ENCODE results near the gene CD1C.

DNA sequence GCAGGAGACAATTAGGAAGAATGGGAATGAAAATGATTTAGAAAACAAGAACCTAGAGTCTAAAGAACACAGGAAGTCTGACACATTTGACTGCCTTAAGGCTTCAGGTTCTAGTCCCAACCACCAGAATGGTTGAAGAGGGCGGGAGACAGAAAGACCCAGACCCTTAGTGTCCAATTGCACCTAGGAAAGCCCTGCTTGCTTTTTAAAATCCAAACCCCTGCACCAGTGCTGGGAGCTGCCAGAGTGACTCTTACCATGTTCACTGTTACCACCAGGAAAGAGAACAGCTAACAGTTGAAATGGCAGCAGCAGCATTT is 41.3 kb downstream of the CD1C start:
- TF ChIP-seq, protein P1, sequence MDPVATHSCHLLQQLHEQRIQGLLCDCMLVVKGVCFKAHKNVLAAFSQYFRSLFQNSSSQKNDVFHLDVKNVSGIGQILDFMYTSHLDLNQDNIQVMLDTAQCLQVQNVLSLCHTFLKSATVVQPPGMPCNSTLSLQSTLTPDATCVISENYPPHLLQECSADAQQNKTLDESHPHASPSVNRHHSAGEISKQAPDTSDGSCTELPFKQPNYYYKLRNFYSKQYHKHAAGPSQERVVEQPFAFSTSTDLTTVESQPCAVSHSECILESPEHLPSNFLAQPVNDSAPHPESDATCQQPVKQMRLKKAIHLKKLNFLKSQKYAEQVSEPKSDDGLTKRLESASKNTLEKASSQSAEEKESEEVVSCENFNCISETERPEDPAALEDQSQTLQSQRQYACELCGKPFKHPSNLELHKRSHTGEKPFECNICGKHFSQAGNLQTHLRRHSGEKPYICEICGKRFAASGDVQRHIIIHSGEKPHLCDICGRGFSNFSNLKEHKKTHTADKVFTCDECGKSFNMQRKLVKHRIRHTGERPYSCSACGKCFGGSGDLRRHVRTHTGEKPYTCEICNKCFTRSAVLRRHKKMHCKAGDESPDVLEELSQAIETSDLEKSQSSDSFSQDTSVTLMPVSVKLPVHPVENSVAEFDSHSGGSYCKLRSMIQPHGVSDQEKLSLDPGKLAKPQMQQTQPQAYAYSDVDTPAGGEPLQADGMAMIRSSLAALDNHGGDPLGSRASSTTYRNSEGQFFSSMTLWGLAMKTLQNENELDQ (CRISPR knock-in tag; IDR thresholded peaks at IDR 0.05; ENCODE audit: borderline replicate concordance), result no peak
- no peak for TF ChIP-seq POLR2AphosphoS5 (IDR thresholded peaks at IDR 0.05; ENCODE audit: control insufficient read depth, insufficient read depth, low read depth, low read length)
- no peak for TF ChIP-seq TCF7 (IDR thresholded peaks at IDR 0.05; ENCODE audit: borderline replicate concordance)
- no peak for TF ChIP-seq EZH2 (IDR thresholded peaks at IDR 0.05; ENCODE audit: borderline replicate concordance, low read depth, low read length)
- TF ChIP-seq, protein P2, sequence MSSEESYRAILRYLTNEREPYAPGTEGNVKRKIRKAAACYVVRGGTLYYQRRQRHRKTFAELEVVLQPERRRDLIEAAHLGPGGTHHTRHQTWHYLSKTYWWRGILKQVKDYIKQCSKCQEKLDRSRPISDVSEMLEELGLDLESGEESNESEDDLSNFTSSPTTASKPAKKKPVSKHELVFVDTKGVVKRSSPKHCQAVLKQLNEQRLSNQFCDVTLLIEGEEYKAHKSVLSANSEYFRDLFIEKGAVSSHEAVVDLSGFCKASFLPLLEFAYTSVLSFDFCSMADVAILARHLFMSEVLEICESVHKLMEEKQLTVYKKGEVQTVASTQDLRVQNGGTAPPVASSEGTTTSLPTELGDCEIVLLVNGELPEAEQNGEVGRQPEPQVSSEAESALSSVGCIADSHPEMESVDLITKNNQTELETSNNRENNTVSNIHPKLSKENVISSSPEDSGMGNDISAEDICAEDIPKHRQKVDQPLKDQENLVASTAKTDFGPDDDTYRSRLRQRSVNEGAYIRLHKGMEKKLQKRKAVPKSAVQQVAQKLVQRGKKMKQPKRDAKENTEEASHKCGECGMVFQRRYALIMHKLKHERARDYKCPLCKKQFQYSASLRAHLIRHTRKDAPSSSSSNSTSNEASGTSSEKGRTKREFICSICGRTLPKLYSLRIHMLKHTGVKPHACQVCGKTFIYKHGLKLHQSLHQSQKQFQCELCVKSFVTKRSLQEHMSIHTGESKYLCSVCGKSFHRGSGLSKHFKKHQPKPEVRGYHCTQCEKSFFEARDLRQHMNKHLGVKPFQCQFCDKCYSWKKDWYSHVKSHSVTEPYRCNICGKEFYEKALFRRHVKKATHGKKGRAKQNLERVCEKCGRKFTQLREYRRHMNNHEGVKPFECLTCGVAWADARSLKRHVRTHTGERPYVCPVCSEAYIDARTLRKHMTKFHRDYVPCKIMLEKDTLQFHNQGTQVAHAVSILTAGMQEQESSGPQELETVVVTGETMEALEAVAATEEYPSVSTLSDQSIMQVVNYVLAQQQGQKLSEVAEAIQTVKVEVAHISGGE (CRISPR knock-in tag; IDR thresholded peaks at IDR 0.05), result no peak
- TF ChIP-seq JUNB (CRISPR knock-in tag; conservative IDR thresholded peaks at IDR 0.05), result no peak
- TF ChIP-seq, protein P3, sequence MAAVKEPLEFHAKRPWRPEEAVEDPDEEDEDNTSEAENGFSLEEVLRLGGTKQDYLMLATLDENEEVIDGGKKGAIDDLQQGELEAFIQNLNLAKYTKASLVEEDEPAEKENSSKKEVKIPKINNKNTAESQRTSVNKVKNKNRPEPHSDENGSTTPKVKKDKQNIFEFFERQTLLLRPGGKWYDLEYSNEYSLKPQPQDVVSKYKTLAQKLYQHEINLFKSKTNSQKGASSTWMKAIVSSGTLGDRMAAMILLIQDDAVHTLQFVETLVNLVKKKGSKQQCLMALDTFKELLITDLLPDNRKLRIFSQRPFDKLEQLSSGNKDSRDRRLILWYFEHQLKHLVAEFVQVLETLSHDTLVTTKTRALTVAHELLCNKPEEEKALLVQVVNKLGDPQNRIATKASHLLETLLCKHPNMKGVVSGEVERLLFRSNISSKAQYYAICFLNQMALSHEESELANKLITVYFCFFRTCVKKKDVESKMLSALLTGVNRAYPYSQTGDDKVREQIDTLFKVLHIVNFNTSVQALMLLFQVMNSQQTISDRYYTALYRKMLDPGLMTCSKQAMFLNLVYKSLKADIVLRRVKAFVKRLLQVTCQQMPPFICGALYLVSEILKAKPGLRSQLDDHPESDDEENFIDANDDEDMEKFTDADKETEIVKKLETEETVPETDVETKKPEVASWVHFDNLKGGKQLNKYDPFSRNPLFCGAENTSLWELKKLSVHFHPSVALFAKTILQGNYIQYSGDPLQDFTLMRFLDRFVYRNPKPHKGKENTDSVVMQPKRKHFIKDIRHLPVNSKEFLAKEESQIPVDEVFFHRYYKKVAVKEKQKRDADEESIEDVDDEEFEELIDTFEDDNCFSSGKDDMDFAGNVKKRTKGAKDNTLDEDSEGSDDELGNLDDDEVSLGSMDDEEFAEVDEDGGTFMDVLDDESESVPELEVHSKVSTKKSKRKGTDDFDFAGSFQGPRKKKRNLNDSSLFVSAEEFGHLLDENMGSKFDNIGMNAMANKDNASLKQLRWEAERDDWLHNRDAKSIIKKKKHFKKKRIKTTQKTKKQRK (IDR thresholded peaks at IDR 0.05; ENCODE audit: borderline replicate concordance, low read depth, low read length), result no peak
- no peak for TF ChIP-seq NFYB (IDR thresholded peaks at IDR 0.05; ENCODE audit: extremely low read depth, insufficient read length)
- TF ChIP-seq MXI1 (IDR thresholded peaks at IDR 0.05; ENCODE audit: low read depth, low read length), result no peak
- TF ChIP-seq, protein P4, sequence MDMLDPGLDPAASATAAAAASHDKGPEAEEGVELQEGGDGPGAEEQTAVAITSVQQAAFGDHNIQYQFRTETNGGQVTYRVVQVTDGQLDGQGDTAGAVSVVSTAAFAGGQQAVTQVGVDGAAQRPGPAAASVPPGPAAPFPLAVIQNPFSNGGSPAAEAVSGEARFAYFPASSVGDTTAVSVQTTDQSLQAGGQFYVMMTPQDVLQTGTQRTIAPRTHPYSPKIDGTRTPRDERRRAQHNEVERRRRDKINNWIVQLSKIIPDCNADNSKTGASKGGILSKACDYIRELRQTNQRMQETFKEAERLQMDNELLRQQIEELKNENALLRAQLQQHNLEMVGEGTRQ (CRISPR knock-in tag; IDR thresholded peaks at IDR 0.05), result no peak
- TF ChIP-seq CBX5 (IDR thresholded peaks at IDR 0.05; ENCODE audit: borderline replicate concordance, low read depth), result no peak
- TF ChIP-seq POLR2A (conservative IDR thresholded peaks at IDR 0.05), result no peak
